ENCODE results near the gene SUSD4.

- TF ChIP-seq CTCF (conservative IDR thresholded peaks at IDR 0.05 in 1 of 2, IDR thresholded peaks at IDR 0.05 in 1 of 2; ENCODE audit: low read depth in 1 of 2, low read length in 2 of 2): no peak
- TF ChIP-seq EZH2 (IDR thresholded peaks at IDR 0.05; ENCODE audit: low read length, missing control alignments): no peak
Measured at GRCh38 chr1:223326776-223327175, 37.2 kb downstream of the SUSD4 start.
